MM.1S (cell line): ENCODE results near the gene PTPRH.

Source experiments
- EZH2 ChIP-seq: fragments of 300-600 bp; sonication (generic); optimal IDR thresholded peaks from 2 replicates; pipeline ENCODE3; 2017; ENCODE audit warnings: low read depth, mild to moderate bottlenecking, antibody characterized with exemption, low read length, mixed read lengths
- EZH2phosphoT487 ChIP-seq: fragments of 300-600 bp; sonication (generic); IDR thresholded peaks from 2 replicates; pipeline ENCODE4 v1.6.1; 2018; ENCODE audit warnings: antibody characterized with exemption, low read length
- TF ChIP-seq, protein P1 (sequence below): fragments of 300-600 bp; sonication (generic); IDR thresholded peaks from 2 replicates; pipeline ENCODE4 v1.5.1; 2016; ENCODE audit warnings: antibody characterized with exemption, low read length, mixed read lengths

DNA sequence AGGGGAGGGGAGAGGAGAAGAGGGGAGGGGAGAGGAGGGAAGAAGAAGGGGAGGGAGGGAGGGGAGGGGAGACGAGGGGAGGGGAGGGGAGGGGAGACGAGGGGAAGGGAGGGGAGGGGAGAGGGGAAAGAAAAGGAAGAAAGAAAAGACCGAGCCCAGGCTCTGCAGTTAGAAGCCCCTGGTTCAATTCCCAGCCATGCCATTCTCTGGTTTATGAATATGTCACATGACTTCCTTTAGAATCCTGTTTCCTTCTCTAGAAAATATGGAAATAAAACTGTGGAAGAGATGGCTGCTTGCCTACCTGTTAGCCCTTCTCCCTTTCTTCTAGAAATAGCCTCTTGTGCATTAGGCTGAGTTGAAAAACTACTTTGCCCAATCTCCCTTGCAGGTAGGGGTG, 74.6 kb downstream of the PTPRH start:
- no peak for TF ChIP-seq EZH2
- TF ChIP-seq, protein P1, sequence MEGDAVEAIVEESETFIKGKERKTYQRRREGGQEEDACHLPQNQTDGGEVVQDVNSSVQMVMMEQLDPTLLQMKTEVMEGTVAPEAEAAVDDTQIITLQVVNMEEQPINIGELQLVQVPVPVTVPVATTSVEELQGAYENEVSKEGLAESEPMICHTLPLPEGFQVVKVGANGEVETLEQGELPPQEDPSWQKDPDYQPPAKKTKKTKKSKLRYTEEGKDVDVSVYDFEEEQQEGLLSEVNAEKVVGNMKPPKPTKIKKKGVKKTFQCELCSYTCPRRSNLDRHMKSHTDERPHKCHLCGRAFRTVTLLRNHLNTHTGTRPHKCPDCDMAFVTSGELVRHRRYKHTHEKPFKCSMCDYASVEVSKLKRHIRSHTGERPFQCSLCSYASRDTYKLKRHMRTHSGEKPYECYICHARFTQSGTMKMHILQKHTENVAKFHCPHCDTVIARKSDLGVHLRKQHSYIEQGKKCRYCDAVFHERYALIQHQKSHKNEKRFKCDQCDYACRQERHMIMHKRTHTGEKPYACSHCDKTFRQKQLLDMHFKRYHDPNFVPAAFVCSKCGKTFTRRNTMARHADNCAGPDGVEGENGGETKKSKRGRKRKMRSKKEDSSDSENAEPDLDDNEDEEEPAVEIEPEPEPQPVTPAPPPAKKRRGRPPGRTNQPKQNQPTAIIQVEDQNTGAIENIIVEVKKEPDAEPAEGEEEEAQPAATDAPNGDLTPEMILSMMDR: no peak
- TF ChIP-seq EZH2phosphoT487: no peak
